CD4-positive, alpha-beta T cell treated with Interleukin-4 for 4 hours (primary cell): ENCODE data around the gene FAM168A.

ENCODE experiments used
- DNase-seq: peaks from one replicate; pipeline ENCODE4 v3.0.0-alpha.2; 2020

FAM168A gene

DNA sequence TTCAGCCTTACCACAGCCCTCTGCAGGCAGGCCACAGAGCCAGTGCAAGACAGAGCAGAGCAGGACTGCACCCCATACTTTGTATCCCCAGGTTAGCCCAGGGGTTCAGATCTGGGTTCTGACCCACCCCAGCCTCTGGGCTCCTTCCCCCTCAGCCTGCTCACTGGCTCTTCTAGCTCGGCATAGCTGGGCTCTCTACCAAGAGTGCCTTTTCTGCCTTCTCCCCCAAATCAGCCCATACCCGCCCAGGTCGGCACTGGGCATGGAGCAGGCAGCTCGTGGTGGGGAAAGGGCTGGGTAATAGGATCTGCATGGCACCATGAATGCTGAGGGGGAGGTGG, 213.4 kb downstream of the FAM168A start:
- no peak for DNase-seq

DNA sequence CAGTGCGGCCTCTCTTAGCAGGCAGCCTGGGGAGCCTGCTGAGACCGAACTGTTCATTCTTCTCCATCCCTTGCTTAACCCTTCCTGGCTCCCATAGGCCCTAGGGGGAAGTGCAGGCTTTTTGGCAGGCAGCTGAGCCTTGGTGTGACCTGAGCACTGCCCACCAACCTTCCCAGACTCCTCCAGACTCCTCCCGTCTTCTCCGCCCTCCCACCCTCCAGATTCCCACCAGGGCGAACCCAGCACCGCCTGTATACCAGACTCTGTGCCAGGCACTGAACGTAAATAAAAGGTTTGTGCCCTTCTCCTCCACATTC, 213.8 kb downstream of the FAM168A start:
- no peak for DNase-seq

DNA sequence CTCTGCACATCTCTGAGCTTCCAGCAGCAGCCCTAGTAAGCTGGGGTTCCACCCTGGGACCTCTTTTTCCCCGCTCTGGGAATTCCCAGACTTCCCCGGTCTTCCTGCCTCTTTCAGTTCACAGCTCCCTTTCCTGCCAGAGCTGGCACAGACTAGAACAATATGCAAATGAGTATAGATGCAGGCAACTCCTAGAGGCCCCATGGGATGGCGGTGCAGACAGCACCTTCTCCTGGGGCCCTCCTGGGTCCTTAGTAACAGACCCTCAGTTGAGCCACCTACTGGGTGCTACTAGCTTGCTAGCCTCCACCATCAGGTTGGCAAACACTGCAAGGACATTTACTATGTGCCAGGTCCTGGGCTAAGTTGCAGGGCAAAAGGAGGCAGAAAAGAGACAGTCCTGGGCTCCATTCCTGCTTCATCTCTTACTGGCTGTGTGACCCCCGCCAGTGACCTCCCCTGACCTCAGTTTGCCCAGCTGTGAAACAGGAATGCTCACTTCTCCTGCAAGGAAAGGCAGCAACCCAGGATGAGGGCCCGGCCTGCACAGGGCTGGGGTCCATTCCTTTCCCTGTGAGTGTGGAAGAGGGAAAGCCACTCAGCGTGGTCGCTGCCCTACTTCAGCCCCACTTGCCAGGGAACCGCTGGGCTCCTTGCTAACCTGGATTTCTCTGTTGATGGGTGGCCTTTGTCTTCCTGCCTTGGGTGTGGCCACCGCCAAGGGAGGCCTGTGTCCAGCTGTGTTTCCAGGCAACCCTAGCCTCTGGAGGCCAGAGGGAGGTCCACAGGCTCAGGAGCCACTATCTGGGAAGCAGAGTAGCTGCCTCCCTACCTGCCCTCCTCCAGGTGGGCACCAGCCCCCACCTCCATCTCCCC, 214.4 kb downstream of the FAM168A start:
- DNase-seq, result no peak

DNA sequence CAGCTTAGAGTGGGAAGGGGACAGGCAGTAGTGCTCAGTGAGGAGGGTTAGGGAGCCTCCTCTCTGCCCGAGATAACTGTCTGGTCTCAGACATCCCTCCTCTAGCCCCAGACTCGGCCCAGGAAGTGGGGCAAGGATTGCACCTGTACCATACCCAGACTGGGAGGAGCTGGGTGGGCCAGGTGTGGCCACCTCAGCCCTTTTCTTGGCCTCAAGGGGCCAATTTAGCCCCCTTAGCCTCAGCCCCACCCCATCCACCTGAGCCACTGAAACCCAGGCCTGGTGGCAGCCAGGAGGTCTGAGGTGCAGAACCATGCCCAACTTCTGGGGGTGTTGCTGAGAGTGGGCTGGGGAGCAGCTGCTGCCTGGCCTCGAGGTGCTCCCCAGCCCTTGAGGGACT, 215.2 kb downstream of the FAM168A start:
- no peak for DNase-seq

DNA sequence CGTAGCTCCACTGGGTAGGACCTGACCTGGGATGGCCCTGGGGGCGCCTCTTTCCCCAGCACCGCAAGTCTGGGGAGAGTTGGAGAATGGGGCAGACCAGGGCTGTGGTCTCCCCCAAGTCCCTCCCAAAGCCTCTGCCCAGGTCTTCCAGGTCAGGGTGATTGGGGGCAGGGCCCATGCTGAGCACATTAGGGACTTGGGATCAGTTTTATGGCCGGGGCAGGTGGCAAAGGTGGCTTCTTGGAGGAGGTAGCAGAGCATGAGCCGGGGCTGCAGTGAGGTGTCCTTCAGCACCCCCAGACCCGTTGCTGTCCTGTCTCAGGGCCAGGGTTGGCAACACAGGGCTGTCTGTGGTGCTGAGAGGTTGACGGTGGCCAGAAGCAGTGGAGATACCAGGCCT, 215.7 kb downstream of the FAM168A start:
- DNase-seq, result no peak

DNA sequence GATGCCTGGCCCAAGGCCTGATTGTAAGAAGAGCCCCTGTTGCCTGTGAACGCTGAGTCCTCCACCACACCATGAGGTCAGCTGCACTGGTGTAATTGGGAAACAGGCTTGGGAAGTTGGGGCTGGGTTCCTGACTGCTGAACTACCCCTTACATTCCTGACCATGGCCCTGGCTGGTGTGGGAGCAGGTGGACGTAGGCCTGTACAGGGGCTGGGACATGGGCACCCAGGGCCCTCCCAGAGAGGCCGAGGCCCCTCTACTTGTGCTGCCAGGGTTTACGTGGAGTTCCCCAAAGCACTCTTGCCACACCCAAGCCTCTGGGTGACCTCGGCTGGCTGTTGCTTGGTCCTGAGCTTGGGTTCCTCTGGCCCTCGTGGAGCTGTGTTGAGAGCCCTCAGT, 216.3 kb downstream of the FAM168A start:
- DNase-seq, result no peak

DNA sequence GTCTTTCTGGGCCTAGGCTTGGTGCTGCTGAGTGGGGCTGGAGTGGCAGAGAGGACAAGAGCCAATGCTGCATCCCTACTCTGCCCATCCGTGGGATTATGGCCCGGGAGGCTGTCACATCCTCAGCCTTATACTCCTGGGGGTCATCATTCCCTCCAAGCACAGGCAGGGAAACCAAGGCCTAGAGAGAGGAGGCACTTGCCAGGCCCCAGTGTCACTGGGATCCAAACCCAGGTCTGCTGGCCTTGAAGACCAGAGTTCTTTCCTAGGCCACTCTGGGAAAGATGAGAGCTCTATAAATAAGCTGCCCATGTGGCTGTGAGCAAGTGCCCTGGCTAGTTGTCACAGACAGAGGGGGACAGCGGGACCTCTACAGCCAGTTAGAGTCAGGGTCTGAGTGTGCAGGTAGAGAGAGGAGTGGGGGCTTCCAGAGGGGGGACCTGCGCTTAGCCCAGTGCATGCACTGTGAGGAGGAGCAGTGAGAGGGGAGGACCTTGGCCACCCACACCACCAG, 217.0 kb downstream of the FAM168A start:
- no peak for DNase-seq

DNA sequence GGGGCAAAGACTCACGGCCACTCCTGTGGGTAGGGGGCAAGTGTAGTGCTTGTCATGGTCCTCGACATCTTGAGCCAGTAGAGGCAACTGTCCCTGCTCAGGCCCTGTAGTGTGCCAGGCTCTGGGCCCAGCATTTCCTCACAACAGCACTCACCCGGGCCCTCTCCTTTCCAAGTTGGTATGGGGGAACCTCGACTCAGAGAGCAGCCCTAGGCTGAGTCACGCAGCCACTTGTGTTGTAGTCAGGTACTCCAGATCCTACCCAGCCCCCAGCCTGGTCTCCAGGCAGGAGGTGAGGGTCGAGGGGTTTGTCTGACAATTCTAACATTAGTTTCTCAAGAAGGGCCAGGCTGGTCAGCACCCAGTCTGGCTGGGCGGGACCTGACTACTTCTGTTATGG, 217.6 kb downstream of the FAM168A start:
- no peak for DNase-seq

DNA sequence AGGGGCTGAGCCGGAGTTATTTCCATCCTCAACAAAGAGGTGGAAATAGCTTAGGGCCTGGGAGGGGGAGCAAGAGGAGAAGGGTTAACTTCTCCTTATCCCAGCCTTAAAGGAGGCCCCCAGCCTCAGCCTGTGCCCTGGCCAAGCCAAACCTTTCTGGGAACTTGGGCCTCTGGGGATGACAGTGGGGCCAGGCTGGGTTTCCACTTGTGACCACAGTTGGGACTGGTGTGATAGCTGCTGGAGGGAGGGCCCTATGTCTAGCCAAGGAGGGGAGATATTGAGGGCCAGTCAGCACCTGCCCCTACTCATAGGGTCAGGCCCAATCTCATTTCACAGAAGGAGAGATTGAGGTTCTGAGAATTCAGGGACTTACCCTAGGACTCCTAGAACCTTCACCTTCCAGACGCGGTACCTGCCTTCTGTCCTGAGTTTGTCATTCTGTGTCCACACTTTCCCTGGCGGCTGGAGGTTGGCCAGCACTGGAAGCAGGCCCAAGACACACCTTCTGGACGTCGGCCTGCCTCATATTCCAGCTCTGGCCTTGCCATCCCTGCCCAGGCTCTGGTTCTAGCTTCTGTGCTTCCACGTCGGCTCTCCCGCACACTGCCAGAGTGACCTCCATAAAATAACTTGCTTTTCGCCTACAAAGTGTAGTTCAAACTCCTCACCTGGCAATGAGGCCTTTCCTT, 218.6 kb downstream of the FAM168A start:
- no peak for DNase-seq

DNA sequence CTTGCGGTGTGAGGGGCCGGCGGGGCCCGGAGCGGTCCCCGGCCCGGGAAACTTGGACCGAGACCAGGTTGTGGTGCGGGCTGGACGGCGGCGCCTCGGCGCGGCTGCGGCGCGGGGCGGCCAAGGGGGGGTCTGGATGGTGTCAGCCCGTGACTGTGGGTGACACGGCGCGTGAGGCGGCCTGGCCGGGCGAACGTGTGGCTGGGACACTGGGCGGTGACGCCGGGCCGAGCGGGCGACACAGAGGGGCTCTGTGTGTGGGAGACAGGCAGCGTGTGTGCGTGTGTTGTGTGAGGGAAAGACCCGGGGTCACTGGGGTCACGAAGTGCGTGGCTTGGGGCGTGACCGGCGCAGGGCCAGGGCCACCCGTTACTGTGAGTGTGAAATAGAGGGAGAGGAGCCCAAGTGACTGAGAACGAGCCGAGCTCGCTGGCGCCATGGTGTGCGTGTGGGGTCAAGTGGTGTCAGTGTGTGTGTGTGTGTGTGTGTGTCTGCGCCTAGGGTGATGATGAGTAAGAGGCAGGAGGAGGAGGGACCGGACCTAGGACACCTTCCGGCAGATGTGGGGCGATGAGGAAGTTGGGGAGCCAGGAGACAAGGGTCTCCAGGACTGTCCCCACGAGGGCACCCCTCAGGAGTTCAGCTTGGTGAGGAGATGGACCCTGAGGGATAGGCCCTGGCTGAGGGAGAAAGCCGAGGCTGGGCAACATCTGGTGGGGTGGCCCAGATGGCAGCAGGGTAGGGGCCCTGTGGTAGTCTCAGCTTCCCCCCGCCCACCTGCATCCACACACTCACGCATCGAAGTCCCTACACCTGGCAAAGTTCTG, 220.9 kb downstream of the FAM168A start:
- peak; percentile 74 for DNase-seq

DNA sequence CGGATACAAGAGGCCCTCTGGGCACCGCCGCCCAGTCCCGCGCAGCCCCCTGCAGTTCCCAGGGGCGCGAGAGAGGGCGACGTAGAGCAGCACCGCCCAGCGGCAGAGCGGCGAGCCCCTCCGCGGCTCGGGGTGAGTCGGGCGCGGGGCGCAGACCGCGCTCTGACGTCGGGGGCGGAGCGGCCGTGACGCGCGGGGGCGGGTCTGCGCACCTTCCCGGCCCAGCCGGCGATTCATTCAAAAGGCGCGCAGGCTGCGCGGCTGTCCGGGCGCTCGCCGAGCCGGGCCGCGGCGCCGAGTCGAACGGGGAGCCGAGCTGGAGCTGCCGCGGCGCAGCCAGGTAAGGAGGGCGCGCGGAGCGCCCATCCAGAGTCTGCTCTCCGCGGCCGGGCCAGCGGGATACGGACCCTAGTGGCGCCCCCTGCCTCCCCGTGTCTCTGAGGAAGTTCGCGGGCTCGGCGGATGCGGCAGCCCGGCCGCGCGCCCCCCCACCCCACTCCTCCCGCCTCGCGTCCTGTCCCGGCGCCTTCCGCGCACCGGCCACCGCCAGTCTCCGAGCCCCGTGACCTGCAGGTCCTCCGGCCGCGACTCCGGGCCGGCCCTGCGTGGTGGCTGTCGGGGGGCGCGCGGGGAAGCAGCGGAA, 221.6 kb downstream of the FAM168A start, which contains the start of gene RELT:
Gene RELT (plus strand): TSS at position 240 of the 643 bp plus-strand sequence. CDS start 12,738 bp downstream, outside the sequence.
- DNase-seq, result peak; percentile 89

DNA sequence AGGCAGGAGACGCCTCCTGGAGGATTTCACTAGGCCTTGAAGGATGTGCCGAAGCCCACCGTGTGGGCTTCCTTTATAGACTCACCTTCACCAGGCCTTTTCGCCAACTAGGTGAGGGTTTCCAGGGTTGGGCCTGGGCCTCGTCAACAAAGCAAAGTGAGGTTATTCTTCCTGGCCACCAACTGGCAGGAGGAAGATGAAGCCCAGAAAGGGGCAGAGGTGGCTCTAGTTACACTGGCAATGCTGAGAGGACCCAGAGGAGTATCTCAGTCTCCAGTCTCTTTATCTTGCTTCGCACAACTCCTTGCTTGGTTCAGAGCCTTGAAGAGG, 222.1 kb downstream of the FAM168A start:
- no peak for DNase-seq

DNA sequence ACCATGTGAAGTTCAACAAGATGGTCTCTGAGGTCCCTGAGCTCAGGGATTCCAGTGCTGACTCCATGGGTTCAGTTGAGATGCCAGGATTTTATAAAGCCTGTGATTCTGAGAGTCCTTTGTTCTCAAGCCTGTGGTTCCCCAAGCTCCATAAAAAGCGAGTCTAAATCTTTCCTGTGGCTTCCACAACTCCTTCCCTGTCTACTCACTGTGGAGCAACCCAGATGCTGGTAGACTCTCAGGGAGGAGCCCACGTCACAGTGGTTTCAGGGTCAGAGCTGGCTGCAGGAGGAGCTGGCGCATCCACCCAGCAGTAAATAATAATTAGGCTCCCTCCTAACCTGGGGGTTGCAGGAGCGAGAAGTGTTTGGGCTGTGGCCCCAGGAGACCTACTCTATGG, 223.8 kb downstream of the FAM168A start:
- no peak for DNase-seq

DNA sequence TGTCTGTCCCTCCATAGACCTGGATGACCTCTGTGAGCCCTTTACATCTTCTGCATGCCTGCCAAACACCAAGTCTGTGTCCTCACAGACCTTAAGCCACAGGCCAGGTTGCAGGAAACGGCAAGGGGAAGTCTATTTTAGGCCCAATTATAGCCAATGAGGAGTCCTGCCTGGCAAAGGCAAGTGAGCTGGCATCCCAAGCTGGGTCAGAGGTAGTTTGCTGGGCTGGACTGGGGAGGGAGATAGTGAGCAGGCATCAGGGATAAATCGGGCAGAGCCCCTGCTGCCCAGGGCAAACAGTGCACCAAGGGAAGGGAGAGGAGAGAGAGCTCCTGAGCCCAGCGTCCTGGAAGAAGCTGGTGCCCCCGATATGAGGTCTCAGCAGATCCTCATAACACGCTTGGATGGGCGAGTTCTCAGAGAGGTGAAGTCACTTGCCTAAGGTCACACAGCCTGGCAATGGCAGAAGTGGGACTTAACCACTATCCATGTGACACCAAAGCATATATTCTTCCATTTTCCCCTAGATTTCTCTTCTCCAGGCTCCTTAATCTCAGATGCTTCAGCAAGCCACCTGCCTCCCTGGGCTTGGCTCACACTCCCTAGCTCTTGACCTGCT, 225.4 kb downstream of the FAM168A start:
- no peak for DNase-seq

DNA sequence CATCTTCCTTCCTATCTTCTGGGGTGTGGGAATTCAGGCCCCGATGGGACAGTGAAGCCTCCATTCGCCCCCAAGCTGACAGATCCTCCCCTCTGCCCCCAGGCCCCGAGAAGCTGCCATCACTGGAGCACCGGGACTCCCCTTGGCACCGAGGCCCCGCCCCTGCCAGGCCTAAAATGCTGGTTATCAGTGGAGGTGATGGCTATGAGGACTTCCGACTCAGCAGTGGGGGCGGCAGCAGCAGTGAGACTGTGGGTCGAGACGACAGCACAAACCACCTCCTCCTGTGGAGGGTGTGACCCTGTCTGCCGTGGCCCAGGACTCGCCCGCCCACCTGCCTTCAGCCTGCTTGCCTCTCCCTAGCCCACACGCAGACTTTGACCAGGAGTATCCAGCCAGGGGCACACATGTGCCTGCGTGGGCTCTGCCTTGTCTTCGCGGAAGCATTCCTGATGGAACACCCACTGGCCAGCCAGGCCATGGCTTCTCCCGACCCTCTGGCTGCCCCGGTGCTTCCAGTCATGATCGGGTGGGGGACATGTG, 230.4 kb downstream of the FAM168A start:
- DNase-seq, result no peak

DNA sequence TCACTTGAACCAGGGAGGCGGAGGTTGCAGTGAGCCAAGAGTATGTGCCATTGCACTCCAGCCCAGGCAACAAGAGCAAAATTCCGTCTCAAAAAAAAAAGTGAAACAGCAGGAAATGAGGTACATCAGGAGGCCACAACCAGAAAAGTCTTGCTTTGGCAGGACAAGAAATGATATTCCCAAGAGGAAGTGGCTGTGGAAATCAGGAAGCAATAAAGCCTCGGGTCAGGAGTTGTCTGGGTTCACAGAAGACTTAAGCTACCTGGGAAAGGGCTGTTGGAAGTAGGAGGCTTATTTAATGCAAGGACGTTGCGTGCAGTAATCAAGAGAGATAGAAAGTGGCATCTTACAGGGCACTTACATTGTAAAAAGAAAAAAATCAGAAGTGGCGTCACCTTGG, 231.0 kb downstream of the FAM168A start:
- DNase-seq, result no peak

DNA sequence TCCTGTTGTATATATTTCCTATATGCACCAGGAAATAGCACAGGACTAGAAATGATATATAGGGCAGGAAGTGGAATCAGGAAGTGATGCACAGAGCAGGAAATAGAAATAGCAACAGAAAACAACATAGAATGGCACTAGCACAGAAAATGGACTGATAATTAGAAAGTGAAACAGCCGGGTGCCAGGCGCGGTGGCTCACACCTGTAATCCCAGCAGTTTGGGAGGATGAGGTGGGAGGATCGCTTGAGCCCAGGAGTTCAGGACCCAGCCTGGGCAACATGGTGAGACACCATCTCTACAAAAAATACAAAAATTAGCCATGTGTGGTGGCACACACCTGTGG, 231.7 kb downstream of the FAM168A start:
- peak; percentile 62 for DNase-seq

DNA sequence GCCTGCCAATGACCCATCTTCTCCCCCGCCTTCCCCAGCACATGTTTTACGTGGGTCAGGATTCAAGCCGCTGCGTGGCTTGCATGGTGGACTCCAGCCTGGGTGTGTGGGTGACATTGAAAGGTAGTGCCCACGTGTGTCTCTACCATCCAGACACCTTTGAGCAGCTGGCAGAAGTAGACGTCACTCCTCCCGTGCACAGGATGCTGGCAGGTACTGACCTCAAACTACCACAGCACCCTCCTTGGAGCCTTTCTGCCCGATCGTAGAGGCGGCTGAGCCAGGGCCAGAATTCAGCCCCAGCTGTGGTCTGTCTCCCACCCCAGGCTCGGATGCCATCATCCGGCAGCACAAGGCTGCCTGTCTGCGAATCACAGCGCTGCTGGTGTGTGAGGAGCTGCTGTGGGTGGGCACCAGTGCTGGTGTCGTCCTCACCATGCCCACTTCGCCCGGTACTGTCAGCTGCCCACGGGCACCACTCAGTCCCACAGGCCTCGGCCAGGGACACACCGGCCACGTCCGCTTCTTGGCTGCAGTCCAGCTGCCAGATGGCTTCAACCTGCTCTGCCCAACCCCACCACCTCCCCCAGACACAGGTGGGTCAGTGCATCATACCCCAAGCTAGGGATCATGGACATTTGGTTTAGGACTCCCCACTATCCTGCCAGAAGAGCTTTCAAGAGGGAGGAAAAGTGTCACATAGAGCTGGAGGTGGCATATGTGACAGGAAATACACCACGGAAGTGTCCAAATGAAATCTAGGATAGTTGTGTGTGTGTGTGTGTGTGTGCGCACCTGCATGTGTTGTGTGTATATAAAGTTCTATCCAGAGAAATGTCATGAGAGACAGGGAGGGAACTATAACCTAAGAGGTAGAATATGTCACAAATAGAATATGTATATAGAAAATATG, 232.3 kb downstream of the FAM168A start:
- DNase-seq, result no peak

DNA sequence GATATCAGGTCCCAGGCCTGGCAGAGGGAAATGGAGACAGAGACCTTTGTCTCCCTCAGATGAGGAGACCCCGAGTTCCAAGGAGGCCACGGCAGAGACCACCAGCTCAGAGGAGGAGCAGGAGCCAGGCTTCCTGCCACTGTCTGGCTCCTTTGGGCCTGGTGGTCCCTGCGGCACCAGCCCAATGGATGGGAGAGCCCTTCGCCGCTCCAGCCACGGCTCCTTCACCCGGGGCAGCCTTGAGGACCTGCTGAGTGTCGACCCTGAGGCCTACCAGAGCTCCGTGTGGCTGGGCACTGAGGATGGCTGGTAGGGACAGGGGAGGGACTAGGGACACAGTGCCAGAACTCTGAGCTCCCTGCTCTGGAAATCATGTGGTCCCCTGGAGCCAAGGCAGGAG, 234.8 kb downstream of the FAM168A start:
- no peak for DNase-seq

DNA sequence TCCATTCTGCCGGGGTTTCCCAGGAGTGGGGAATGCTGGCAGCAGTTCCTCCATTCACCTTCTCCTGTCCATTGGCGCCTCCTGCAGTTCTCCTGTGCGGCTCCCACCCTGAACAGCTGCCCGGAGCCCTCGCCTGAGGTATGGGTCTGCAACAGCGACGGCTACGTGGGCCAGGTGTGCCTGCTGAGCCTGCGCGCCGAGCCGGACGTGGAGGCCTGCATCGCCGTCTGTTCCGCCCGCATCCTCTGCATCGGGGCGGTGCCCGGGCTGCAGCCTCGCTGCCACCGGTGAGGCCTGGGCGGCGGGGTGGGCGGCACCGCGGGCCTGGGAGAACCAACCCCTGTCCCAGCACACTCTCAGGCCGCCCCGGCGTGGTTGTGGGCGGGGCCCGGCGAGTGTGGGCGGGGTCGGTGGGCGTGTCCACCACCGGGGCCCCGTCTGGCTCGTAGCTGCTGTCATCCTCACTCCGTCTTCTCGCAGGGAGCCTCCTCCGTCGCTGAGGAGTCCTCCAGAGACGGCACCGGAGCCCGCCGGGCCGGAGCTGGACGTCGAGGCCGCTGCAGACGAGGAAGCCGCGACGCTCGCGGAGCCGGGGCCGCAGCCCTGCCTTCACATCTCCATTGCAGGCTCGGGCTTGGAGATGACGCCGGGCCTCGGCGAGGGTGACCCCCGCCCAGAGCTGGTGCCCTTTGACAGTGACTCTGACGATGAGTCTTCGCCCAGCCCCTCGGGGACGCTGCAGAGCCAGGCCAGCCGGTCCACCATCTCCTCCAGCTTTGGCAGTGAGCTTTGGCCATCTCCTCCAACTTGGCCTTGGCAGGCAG, 235.7 kb downstream of the FAM168A start:
- no peak for DNase-seq
